RWPE2 (cell line): ENCODE results near the gene RARB.

ENCODE experiments used
- ATAC-seq: fragments of 200-7000 bp; cut with Tn5 transposase; 3 replicates; pipeline ENCODE4 v1.9.1; 2021; ENCODE audit warnings: low read depth
- DNase-seq: peaks from one replicate; pipeline ENCODE4 v3.0.0-alpha.2; 2020; ENCODE audit warnings: low spot score
- H3K27ac ChIP-seq: fragments of 450-650 bp; 2 replicates; pipeline ENCODE4 v1.5.1; 2017; ENCODE audit warnings: mild to moderate bottlenecking; ENCODE audit not compliant: poor library complexity, severe bottlenecking
- H3K27me3 ChIP-seq: fragments of 250-450 bp; sonication (Bioruptor Pico); 2 replicates; pipeline ENCODE4 v1.5.1; 2021; ENCODE audit warnings: mild to moderate bottlenecking, moderate library complexity; ENCODE audit not compliant: insufficient read depth, poor library complexity, severe bottlenecking
- H3K36me3 ChIP-seq: fragments of 250-450 bp; sonication (Bioruptor Pico); 2 replicates; pipeline ENCODE4 v1.5.1; 2020; ENCODE audit warnings: low read depth, mild to moderate bottlenecking, moderate library complexity
- H3K4me1 ChIP-seq: fragments of 250-450 bp; sonication (Bioruptor Pico); 2 replicates; pipeline ENCODE4 v1.5.1; 2021; ENCODE audit warnings: mild to moderate bottlenecking, moderate library complexity; ENCODE audit not compliant: insufficient read depth, poor library complexity, severe bottlenecking
- H3K4me3 ChIP-seq: fragments of 250-450 bp; sonication (Bioruptor Pico); 2 replicates; pipeline ENCODE4 v1.5.1; 2021; ENCODE audit warnings: mild to moderate bottlenecking, moderate library complexity; ENCODE audit not compliant: severe bottlenecking
- H3K9me3 ChIP-seq: fragments of 250-450 bp; sonication (Bioruptor Pico); 2 replicates; pipeline ENCODE4 v1.5.1; 2021; ENCODE audit warnings: mild to moderate bottlenecking, moderate library complexity; ENCODE audit not compliant: severe bottlenecking
- TF ChIP-seq, protein P1 (sequence below): fragments of 450-650 bp; IDR thresholded peaks from one replicate; pipeline ENCODE4 v1.5.1; 2017; ENCODE audit warnings: mild to moderate bottlenecking, moderate library complexity; ENCODE audit not compliant: poor library complexity, severe bottlenecking

Gene RARB

DNA sequence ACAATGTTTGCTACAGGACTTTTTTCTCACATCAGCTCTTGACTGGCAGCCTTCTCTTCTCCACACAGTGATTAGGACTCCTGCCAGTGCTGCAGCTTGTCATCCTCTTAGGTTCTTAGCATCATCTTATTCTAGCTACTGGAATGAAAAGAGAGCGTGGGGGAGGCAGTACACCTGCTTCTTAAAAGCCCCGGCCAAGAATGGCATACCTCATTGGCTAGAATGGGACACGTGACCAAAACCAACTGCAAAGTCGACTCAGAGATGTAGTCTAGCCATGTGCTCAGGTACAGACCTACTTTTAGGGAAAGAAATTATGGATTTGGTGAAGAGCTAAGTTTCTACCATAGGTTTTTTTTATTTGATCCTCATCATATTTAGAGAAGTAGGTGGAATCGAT lies 44.1 kb downstream of the RARB start:
- DNase-seq: no peak
- Histone ChIP-seq H3K27me3 (no peaks in the 10 kb centered on the region), H3K9me3 (no peaks in the 10 kb centered on the region), H3K4me3 (no peak overlapping the region), H3K27ac (no peak overlapping the region), H3K36me3 (no peaks in the 10 kb centered on the region), H3K4me1 (peaks cover 4% of the 10 kb centered on the region)
- TF ChIP-seq, protein P1, sequence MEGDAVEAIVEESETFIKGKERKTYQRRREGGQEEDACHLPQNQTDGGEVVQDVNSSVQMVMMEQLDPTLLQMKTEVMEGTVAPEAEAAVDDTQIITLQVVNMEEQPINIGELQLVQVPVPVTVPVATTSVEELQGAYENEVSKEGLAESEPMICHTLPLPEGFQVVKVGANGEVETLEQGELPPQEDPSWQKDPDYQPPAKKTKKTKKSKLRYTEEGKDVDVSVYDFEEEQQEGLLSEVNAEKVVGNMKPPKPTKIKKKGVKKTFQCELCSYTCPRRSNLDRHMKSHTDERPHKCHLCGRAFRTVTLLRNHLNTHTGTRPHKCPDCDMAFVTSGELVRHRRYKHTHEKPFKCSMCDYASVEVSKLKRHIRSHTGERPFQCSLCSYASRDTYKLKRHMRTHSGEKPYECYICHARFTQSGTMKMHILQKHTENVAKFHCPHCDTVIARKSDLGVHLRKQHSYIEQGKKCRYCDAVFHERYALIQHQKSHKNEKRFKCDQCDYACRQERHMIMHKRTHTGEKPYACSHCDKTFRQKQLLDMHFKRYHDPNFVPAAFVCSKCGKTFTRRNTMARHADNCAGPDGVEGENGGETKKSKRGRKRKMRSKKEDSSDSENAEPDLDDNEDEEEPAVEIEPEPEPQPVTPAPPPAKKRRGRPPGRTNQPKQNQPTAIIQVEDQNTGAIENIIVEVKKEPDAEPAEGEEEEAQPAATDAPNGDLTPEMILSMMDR: no peak
- no peak for ATAC-seq

DNA sequence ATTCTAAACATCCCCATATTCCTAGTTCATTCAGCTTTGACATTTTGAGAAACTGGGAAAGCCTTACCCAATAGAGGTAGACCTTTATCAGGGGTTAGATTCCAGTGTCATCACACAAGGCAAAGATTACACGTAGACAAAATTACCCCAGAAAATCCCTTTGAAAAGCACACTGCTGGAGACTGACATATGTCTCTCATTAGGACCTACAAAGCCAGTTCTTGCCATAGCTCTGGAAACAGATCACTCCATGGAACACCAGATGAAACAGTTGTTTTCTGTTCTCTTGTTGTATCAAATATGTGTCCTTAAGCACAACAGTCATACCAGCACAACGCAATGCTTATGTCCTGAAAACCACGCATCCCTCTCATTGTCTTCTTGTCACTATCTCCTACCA lies 44.7 kb downstream of the RARB start:
- ATAC-seq (no peak), DNase-seq (no peak)
- H3K9me3 ChIP-seq: no peaks in the 10 kb centered on the region
- peaks cover 4% of the 10 kb centered on the region for H3K4me1 ChIP-seq
- no peaks in the 10 kb centered on the region for H3K27me3 ChIP-seq
- H3K27ac ChIP-seq: no peak overlapping the region
- H3K4me3 ChIP-seq: no peak overlapping the region
- no peaks in the 10 kb centered on the region for H3K36me3 ChIP-seq
- TF ChIP-seq, protein P1: no peak

DNA sequence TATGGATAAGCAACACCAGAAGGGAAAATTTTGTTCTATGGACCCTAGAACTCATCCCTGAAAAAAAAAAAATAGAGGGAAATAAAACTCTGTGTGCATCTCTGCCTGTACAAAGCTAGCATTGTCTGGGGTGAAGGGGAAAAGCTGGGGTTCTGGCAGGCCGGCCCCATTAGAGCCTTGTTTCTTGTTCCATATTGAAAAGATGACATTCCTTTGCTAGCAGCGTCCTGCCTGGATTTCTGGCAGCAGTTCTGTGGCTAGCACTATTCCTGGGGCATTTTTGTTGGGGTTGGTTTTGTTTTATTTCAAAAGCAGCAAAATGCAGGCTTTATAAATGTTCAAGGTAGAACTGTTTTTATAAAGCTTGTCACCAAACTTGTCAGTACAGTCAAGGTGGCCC lies 45.2 kb downstream of the RARB start:
- H3K27ac ChIP-seq: no peak overlapping the region
- no peak overlapping the region for H3K4me3 ChIP-seq
- H3K9me3 ChIP-seq: no peaks in the 10 kb centered on the region
- ATAC-seq: no peak
- H3K27me3 ChIP-seq: no peaks in the 10 kb centered on the region
- no peaks in the 10 kb centered on the region for H3K36me3 ChIP-seq
- TF ChIP-seq, protein P1: no peak
- peaks cover 4% of the 10 kb centered on the region for H3K4me1 ChIP-seq
- DNase-seq: no peak

DNA sequence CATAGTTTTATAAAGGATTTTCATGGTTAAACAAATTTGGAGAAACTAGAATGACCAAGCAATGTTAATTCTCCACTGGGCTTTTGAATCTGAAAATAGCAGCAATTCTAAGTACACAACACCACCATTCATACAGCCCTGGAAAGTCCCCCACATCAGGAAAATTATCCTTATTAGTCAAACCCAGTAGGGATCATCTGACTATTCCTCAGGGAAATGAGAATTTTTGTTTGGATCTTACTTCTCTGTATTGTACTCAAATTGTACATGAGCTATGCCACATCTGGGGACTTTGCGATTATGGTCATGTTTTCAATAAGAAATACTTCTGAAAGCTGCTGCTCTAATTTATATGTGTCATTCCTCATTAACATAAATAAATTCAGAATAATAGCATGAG lies 46.0 kb downstream of the RARB start:
- Histone ChIP-seq H3K27me3 (no peaks in the 10 kb centered on the region), H3K4me3 (no peak overlapping the region), H3K4me1 (peaks cover 4% of the 10 kb centered on the region), H3K9me3 (no peaks in the 10 kb centered on the region), H3K27ac (no peak overlapping the region), H3K36me3 (no peaks in the 10 kb centered on the region)
- DNase-seq: no peak
- no peak for ATAC-seq
- TF ChIP-seq, protein P1: no peak

DNA sequence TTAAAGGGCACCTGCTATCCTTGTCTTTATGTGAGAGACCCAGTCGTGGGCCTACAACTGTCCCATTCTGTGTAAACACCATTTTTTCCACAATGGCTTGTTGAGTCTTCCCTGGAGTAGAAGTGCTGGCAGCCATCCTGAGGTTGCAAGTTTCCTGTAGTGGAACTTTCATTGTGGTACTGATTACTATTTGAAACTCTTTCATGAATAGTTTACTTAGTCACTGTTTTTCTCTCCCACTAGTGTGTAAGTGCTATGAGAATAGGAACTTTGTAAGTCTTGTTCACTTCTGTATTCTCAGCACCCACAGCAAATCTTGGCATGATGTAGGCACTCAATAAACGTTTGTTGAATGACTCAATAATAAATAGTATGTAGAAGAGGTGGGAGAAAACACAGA lies 48.6 kb downstream of the RARB start:
- H3K4me1 ChIP-seq: peaks cover 4% of the 10 kb centered on the region
- H3K27me3 ChIP-seq: no peaks in the 10 kb centered on the region
- H3K4me3 ChIP-seq: no peak overlapping the region
- ATAC-seq (no peak), DNase-seq (no peak)
- TF ChIP-seq, protein P1: no peak
- H3K9me3 ChIP-seq: no peaks in the 10 kb centered on the region
- no peaks in the 10 kb centered on the region for H3K36me3 ChIP-seq
- no peak overlapping the region for H3K27ac ChIP-seq
